ENCODE data around the gene KLHL7.

The KLHL7 gene

DNA sequence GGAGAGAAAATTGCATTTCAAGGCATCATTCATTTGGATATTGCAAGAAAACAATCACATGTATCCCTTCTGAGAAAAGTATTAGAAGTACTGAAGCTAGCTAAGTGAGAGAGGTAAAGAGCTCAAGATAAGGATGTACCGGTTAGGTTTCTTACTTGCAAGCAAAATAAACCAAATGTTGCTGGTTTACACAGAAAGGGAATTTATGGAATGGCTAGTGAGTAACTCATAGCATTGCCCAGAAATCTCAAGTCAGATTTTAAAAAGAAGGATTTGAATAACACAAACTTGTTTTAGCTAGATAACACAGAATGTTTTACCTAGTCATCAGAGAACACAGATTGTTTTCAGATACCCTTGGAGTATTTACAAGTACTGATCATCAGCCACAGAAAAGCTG is 30.6 kb downstream of the KLHL7 start:
- TF ChIP-seq, protein P1, sequence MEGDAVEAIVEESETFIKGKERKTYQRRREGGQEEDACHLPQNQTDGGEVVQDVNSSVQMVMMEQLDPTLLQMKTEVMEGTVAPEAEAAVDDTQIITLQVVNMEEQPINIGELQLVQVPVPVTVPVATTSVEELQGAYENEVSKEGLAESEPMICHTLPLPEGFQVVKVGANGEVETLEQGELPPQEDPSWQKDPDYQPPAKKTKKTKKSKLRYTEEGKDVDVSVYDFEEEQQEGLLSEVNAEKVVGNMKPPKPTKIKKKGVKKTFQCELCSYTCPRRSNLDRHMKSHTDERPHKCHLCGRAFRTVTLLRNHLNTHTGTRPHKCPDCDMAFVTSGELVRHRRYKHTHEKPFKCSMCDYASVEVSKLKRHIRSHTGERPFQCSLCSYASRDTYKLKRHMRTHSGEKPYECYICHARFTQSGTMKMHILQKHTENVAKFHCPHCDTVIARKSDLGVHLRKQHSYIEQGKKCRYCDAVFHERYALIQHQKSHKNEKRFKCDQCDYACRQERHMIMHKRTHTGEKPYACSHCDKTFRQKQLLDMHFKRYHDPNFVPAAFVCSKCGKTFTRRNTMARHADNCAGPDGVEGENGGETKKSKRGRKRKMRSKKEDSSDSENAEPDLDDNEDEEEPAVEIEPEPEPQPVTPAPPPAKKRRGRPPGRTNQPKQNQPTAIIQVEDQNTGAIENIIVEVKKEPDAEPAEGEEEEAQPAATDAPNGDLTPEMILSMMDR (IDR thresholded peaks at IDR 0.05; ENCODE audit: low read depth, low read length), result no peak
- H3K27me3 ChIP-seq, result no peaks in the 10 kb centered on the region
- H3K9me3 ChIP-seq, result no peaks in the 10 kb centered on the region
- no peak for DNase-seq
- H3K4me3 ChIP-seq (ENCODE audit: low read depth, low read length), result no peak overlapping the region
- H3K36me3 ChIP-seq, result no peaks in the 10 kb centered on the region
- H3K4me1 ChIP-seq, result no peaks in the 10 kb centered on the region

DNA sequence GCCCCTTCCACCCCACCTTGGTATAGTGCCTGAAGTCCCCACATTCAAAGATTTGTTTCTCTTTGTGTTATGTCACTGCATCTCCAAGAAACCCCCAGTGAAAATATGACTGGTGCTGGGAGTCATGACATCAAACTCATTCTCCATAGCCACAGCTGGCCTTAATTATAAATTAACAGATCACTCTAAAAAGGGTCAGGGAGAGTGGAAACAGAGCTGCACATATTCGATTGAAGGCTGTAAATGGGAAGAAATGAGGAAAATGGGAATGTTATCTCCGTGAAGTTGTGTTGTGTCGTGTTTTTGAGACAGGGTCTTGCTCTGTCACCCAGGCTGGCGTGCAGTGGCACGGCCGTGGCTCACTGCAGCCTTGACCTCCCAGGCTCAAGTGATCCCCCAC is 52.1 kb downstream of the KLHL7 start:
- no peak for DNase-seq
- no peaks in the 10 kb centered on the region for H3K36me3 ChIP-seq
- TF ChIP-seq, protein P1 (IDR thresholded peaks at IDR 0.05; ENCODE audit: low read depth, low read length), result no peak

DNA sequence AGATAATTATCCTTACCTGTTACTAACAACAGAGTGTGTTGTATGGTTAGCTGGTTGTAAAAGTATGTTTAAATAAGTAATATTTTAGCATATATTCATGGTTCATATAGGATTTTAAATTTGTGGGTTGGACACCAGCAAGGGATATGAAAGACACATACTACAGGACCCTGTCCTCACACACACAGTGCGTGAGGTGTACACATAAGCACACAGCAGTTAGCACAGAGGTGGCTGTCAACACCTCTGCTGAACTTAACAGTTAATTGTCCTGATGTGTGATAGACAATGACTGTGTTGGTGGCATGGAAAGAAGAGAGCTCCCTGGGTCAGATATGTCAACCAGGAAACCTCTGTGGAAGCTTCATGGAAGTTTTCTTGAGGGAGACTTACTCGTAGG is 53.0 kb downstream of the KLHL7 start:
- Histone ChIP-seq H3K27me3 (no peaks in the 10 kb centered on the region), H3K4me3 (ENCODE audit: low read depth, low read length) (no peak overlapping the region), H3K36me3 (no peaks in the 10 kb centered on the region), H3K9me3 (no peaks in the 10 kb centered on the region), H3K4me1 (no peaks in the 10 kb centered on the region; the same call in 1 of the 2 replicates)
- TF ChIP-seq, protein P1 (IDR thresholded peaks at IDR 0.05; ENCODE audit: low read depth, low read length), result no peak
- DNase-seq, result no peak

More for the DNA sequence above, 52.1 kb downstream of the KLHL7 start:
- Histone ChIP-seq H3K4me1 (no peaks in the 10 kb centered on the region; the same call in 1 of the 2 replicates), H3K27me3 (no peaks in the 10 kb centered on the region), H3K4me3 (ENCODE audit: low read depth, low read length) (no peak overlapping the region), H3K9me3 (no peaks in the 10 kb centered on the region)

DNA sequence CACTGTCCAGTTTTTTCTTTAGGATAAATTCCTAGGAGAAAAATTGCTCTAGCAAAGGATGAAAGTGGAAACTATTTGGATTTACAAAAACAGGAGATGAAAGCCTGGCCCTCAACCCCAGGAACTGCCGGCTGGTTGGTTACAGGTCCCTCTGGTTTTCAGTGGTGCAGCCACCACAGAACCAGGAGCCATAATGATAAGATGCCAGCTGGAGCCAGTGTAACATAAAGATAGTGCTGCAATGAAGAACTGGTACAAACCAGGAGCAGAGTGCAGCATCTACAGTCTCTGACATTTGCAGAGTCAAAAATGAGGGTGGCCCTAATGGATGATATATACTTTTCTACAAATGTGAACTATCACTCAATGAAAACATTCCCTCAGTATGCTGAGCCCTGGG is 55.9 kb downstream of the KLHL7 start:
- no peaks in the 10 kb centered on the region; the same call in 1 of the 2 replicates for H3K4me1 ChIP-seq
- H3K9me3 ChIP-seq, result no peaks in the 10 kb centered on the region
- TF ChIP-seq, protein P1 (IDR thresholded peaks at IDR 0.05; ENCODE audit: low read depth, low read length), result no peak
- H3K4me3 ChIP-seq (ENCODE audit: low read depth, low read length), result no peak overlapping the region
- H3K27me3 ChIP-seq, result no peaks in the 10 kb centered on the region
- no peak for DNase-seq
- no peaks in the 10 kb centered on the region for H3K36me3 ChIP-seq

DNA sequence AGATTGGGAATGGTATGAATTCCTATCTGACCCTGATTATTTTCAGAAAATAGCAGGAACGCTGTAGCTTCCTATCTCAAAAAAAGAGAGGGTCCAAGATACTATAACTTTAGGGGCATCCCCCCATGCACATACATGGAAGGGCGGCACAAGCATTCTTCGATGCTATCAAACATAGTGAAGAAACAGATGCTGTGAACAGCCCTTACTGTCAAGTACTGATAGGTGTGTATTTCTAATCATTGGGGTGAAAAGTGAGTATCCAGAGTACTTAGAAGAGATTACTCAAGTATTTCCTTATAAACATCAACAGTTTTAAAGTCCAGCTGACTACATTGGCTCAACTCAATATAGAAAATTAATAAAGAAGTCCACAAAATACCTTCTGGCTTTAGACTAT is 59.3 kb downstream of the KLHL7 start:
- no peaks in the 10 kb centered on the region for H3K9me3 ChIP-seq
- H3K4me1 ChIP-seq, result no peaks in the 10 kb centered on the region; the same call in 1 of the 2 replicates
- H3K27me3 ChIP-seq, result no peaks in the 10 kb centered on the region
- TF ChIP-seq, protein P1 (IDR thresholded peaks at IDR 0.05; ENCODE audit: low read depth, low read length), result no peak
- no peak for DNase-seq
- no peak overlapping the region for H3K4me3 ChIP-seq (ENCODE audit: low read depth, low read length)
- no peaks in the 10 kb centered on the region for H3K36me3 ChIP-seq

DNA sequence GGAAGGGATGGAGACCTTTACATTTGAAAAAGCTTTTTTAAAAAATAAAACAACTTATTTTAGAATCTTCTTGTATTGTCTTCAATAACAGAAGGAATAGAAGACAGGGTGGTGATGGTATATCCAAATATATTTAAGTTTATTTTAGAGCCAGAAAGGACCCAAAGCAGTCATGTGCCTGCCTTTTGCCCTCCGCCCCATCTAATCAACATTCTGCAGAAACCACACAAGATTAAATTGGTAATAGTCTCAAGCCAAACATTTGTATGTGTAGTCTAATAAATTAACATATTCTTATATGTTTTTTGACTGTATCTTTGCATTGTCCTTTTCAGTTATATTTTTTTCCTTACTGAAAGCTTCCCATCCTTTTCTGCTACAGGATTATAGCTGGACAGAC is 59.7 kb downstream of the KLHL7 start:
- TF ChIP-seq, protein P1 (IDR thresholded peaks at IDR 0.05; ENCODE audit: low read depth, low read length), result no peak
- DNase-seq, result no peak

More for the DNA sequence above, 59.7 kb downstream of the KLHL7 start:
- no peak overlapping the region for H3K4me3 ChIP-seq (ENCODE audit: low read depth, low read length)
- no peaks in the 10 kb centered on the region; the same call in 1 of the 2 replicates for H3K4me1 ChIP-seq
- no peaks in the 10 kb centered on the region for H3K36me3 ChIP-seq
- no peaks in the 10 kb centered on the region for H3K27me3 ChIP-seq
- H3K9me3 ChIP-seq, result no peaks in the 10 kb centered on the region
